Stimulated activated CD8-positive, alpha-beta memory T cell treated with anti-CD3 and anti-CD28 coated beads, Interleukin-4, amount 100 ng/mL, for 48 hours (primary cell): ENCODE data around the gene SEC22C.
A peak's percentile ranks its signal among the peaks of the same experiment; 100 is the strongest.

Experiments used
- DNase-seq: peaks from one replicate; pipeline ENCODE4 v3.0.0-alpha.2; 2020

SEC22C gene

GRCh38 chr3:42533161-42533897 is 48.4 kb downstream of the SEC22C start:
- no peak for DNase-seq

DNA sequence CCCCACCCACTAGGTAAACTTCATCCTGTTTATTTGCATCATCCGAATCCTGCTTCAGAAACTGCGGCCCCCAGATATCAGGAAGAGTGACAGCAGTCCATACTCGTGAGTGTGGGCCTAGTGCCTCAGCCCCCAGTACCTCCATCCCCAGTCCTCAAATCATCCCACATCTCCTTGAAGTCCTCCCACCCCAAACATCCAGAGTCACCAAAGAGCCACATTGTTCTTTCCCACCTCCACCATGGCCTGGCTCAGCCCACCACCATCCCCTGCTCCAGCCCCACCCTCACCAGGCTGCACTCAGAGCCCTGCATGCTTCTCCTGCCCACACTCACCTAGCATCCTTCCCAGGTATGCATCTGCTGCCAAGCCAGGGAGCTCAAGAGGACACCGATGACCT is 49.5 kb downstream of the SEC22C start:
- DNase-seq = no peak

DNA sequence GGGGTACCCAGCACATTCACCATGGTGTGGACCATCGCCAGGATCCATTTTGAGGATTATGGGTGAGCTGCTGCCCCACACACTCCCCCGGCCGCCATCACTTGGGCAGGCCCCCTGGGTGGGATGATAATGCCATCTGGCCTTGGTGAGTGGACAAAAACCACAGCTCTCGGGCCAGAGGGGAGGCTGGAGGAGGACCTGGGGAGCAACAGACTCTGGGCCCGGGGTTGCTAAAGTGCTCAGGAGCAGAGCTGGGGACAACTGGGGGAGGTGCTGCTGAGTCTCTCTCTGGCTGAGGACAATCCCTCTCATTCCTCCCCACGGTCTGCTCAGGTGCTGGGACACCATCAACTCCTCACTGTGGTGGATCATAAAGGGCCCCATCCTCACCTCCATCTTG is 50.3 kb downstream of the SEC22C start:
- DNase-seq = no peak

DNA sequence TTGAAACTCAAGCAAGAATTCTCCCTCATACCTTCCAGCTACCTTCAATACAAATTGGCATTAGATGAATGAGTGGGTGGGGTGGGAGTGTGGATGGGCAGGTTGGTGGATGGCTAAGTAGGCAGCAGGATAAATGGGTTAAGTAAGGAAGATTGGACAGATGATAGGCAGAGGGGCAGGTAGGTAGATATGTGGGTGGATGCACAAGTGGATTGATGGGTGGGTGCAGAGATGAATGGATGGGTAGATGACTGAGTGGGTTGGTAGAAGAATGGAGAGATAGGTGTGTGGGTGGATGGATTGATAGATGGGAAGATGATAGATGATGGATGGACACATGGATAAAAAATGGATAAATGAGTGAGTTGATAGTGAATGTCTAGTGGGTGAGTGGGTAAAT is 51.7 kb downstream of the SEC22C start:
- DNase-seq = no peak

DNA sequence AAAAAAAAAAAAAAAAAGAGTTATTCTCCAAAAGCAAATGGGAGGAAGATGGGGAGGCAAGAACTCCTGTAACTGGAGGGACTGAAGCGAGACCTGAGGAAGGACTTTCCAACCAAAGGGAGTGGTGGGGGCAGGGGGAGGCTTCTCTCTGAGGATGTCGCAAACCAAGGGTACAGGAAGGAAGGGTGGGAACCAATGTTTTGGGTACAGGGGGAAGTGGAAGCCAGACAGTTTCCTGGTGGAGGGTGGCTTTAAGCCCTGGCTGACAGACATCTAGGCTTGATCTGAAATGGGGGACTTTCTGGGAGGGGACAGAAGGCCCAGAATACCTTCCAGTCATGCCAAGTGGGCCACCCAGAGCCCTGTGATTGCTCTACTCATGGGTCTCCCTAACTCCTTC is 52.3 kb downstream of the SEC22C start:
- DNase-seq = no peak

DNA sequence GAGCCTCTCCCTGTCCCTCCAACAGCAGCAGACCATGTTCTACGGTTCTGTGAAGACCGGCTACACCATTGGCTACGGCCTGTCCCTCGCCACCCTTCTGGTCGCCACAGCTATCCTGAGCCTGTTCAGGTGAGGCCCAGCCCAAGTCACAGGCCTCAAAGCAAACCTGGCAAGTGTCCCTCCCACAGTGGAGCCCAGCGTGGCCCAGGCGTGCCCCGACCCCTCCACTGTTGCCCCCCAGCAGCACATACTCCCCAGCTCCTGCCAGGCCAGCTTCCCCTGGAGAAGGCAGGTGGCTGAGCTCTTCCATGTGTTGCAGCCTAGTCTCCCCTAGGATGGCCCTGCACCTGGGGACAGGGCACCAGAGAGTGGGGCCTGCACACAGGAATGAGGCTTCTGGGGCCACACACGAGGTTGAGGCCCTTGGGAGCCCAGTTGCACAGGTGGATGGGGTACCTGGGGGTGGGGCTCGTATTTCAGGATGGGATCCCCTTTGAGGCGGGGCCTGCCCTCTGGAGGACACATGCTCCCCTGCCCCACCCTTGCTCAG is 54.3 kb downstream of the SEC22C start:
- DNase-seq = no peak

GRCh38 chr3:42526616-42527367 is 55.0 kb downstream of the SEC22C start:
- peak; percentile 66 for DNase-seq

DNA sequence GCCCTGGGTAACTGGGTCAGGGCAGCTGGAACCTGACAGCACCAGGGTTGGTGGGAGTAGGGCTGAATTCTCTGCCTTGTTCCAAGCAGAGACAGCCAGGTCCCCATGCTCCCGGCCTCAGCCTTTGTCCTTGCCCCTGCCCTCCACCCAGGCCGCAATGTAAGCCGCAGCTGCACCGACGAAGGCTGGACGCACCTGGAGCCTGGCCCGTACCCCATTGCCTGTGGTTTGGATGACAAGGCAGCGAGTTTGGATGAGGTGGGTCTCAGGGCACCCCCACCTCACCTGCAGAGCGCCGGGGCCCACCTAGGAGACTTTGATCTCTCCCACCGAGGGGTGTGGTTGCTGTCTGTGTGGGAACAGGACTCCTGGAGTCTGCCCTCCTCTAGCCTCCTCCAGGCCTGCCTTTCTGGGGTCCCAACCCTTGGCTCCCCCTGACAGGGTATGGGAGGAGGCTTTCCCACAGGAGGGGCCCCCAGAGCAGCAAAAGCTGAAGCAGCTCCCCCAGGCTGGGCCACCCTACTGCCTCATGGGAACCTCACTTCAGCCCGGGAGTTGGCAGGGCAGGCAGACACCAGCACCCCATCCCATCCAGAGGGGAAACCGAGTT is 55.9 kb downstream of the SEC22C start:
- no peak for DNase-seq

DNA sequence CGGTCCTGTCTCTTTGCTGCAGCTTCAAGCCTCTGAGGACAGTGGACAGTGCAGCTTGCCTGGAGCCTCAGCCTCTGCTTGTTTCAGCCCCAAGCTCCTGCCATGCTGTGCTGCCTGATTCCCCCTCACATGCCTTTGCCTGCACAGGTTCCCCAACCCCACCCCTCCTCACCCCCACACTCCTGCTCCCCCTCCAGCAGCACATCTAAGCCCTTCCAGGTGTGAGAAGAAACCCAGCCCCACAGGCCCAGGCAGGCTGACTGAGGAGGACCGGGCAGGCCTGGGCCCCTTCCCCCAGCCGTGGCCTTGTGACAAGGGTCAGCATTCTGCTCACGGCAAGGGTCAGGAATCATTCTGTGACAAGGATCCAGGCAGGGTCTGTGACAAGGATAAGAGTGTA is 56.6 kb downstream of the SEC22C start:
- no peak for DNase-seq

DNA sequence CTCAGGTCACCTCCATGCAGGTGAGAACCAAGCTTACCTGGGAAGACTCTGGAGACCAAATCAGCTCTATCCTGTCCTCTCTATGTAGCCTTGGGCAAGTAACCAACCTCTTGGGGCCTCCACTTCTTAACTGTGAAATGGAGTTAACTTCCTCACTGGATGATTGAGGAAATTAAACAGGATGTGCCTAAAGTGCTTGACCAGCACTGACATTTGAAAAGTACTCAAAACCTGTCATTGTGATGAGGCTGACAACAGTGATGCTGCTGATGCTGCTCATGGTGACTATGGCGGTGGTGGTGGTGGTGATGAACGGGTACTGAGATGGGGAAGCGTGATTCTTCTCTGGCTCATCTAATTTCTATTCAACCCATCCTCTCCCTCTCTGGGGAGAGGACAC is 57.0 kb downstream of the SEC22C start:
- no peak for DNase-seq

DNA sequence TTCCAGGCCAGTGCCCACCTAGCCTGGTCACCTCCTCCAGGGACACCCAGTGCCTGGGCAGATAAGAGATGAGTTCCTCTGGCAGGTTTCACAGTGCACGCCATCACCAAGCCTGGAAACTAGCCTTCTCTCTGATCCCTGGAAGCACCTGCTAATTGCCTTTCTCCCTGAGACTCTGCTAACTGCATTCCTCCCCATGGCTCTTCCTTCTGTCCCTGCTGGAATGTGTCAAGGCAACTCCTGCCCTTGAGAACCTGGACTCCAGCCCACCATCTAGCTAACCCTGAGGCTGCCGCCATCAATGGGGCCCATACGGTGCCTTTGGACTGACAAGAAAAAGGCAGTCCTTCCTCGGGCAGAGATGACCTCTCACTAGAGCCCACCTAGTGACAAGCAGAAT is 60.9 kb downstream of the SEC22C start:
- DNase-seq = no peak

- no peak for DNase-seq
Observed at GRCh38 chr3:42520336-42520735, 61.4 kb downstream of the SEC22C start.

DNA sequence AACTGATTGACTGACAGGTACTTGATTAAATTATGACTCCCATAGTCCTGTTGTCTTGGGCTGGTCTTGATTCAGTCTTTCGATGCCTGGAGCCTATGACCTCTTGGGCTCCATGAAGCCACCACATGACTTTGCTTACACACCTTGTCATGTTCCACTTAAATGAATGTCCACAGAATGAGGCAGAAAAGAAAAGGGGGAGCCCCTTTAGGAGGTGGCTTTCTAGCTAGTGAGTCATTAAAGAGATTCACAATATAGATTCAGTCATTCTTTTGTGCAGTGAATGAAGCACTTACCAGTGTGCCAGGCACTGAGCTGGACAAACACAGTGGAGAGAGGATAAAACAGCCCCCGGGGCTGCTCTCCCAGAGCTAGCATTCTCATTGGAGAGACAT is 62.2 kb downstream of the SEC22C start:
- DNase-seq = no peak

- DNase-seq = peak; percentile 63
Observed at GRCh38 chr3:42518800-42519567, 62.8 kb downstream of the SEC22C start.

- DNase-seq = no peak
Observed at GRCh38 chr3:42517117-42517516, 64.7 kb downstream of the SEC22C start.

DNA sequence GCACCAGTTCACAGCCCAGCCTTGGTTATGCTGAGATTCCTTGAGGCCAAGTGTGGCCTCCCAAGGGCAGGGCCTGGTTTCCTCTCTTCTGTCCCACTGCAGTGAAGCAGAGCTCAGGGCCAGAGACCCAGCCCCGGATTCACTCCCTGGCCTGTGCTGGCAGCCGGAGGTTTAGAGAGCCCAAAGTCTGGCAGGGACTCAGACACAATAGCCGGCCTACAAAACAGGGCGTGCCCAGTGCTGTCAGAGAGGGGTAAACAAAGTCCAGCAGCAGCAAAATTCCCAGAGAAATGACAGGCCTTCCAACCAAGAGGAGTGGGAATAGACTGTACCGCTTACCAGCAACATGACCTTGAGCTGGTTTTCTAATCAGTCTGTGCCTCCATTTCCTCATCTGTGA is 65.3 kb downstream of the SEC22C start:
- DNase-seq = no peak

DNA sequence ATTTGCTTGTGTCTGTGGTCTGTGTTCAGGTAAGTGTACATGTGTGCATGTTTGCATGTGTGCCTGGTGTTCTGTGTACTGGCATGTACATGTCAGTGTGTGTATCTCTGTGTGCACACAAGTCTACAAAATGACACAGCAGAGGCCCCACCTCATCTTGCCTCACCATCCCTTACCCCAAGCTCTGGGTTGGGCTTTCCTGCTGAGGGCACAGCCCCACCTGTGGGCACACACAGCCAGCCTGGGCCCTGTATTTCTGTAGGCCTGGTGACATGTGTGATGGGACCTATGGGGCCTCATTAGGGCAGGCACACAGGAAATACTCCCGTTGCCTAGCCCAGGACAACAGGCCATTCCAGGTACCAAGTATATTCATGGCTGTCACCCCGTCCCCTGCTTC is 65.8 kb downstream of the SEC22C start:
- DNase-seq = no peak

- DNase-seq = no peak
Observed at GRCh38 chr3:42515391-42515916, 66.3 kb downstream of the SEC22C start.

- DNase-seq = no peak
Observed at GRCh38 chr3:42514876-42515275, 66.9 kb downstream of the SEC22C start.

DNA sequence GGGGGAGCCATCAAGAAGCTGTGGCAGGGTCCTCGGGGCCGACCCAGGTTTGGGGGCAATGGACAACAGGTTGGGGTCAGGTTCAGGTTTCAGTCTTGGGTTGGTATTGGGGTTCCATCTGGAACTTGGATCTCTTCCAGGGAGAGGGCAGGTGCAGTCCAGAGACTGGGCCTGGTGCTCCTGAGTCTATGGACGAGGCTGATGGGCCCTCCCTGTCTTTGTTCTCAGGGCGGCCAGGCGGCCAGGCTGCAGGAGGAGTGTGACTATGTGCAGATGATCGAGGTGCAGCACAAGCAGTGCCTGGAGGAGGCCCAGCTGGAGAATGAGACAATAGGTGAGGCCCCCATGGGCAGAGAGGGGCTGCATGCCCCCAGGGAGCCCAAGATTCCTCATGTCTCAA is 68.2 kb downstream of the SEC22C start:
- DNase-seq = no peak

- no peak for DNase-seq
Observed at GRCh38 chr3:42513121-42513520, 68.6 kb downstream of the SEC22C start.

DNA sequence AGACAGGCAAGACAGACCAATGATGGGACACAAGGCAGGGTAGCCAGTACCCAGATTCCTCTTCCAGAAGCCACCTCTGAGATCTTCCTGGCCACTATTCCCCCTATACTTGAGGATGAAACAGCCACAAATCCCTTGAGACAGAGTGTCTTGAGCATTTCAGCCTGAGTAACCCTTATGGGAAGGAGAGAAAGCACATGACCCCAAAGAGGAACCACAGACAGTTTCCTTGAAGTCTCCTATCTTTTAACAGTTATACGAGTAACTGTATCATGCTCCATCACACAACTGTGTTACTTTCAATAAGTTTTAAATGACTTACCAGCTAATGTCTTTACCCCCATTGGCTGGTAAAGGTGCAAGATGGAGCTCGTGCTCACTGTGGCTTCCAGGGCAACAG is 70.0 kb downstream of the SEC22C start:
- no peak for DNase-seq

GRCh38 chr3:42511201-42511600 is 70.6 kb downstream of the SEC22C start:
- no peak for DNase-seq
